Activated CD8-positive, alpha-beta memory T cell treated with anti-CD3 and anti-CD28 coated beads for 48 hours (primary cell): ENCODE measurements around the gene ATP10D.
"Not testable (repeated sequence)": the region's sequence is repeated elsewhere in the genome, so short reads cannot be mapped to it uniquely, and the experiment has no call there.

Source experiments
- DNase-seq, 3 experiments: peaks; one replicate each; pipeline ENCODE4 v3.0.0-alpha.2; 2020; ENCODE audit warnings: low read depth in 2 of 3, low spot score in 2 of 3

The ATP10D gene

DNA sequence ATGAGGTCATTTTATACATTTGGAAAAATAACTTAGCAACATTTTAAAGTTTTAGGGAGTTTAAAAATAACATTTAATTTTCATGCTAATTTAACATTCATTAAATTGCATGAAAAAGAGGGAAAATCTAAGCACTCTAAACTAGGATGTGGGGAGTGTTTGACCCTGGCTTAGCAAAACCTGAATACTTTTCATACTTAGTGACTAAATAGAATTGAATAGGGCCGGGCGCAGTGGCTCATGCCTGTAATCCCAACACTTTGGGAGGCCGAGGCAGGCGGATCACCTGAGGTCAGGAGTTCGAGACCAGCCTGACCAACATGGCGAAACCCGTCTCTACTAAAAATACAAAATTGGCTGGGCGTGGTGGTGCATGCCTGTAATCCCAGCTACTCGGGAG is 1.7 kb downstream of the ATP10D start:
- DNase-seq = not testable (repeated sequence)

DNA sequence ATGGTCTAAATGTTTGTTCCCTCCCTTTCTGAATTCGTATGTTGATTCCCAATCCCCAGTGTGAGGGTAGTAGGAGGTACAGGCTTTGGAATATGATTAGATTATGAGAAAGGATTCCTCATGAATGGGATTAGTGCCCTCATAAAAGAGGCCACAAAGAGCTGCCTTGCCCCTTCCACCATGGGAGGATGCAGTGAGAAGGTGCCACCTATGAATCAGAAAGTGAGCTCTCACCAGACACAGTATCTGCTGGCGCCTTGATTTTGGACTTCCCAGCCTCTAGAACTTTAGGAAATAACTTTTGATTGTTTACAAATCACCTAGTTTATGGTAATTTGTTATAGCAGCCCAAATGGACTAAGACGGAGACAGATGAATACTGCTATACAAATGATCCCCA is 3.6 kb downstream of the ATP10D start:
- DNase-seq = no peak

GRCh38 chr4:47490550-47490949 is 5.5 kb downstream of the ATP10D start:
- no peak for DNase-seq

DNA sequence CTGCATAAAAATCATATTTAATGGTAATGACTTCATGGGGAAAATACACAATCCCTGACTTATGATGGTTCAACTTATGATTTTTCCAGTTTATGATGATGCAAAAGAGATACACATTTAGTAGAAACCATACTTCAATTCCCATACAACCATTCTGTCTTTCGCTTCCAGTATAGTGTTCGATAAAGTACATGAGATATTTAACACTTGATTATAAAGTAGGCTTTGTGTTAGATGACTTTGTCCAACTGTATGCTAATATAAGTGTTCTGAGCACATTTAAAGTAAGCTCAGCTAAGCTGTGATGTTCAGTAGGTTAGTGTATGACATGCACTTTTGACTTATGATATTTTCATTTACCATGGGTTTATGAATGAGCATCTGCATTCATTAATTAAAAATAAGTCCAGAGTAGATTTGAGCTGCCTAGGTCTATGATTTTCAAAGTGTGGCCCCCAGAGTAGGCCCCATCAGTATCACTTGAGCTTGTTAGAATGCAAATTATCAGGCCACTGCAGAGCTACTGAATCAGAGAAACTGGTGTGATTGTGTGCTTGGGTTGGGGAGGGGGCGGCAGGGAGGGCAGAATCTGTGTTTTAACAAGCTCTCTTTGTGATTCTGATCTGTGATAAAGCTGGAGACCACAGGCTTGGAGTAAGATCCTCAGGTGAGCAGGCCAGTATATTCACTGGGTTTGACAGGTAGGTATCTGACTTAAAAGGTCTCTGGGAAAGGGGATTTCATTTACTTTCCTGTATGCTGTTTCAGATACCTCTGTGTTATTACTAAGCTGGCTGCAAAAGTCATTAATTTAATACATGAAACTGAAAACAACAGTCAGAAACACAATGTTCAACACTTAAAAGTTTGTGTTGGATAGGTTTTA is 8.4 kb downstream of the ATP10D start:
- DNase-seq = no peak

GRCh38 chr4:47494124-47494430 is 9.0 kb downstream of the ATP10D start:
- no peak for DNase-seq

DNA sequence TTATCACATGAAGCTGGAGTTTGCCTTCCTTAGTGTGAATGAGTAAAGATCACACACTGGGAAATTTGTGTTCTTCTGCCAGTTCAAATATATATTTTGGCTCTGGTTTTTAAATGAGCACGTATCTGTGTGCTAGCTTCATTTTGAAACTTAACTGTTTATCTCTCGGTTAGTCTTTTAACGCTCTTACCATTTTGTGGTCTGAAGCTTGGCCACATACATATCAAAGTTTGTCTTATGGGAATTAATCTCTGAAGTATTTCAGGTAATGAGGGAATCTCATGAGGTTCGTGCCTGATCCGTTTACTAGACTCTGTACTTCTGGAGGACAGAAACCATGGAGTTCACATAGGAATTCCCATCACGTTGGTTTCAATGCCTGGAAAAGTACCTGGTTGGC is 13.8 kb downstream of the ATP10D start:
- DNase-seq = no peak

DNA sequence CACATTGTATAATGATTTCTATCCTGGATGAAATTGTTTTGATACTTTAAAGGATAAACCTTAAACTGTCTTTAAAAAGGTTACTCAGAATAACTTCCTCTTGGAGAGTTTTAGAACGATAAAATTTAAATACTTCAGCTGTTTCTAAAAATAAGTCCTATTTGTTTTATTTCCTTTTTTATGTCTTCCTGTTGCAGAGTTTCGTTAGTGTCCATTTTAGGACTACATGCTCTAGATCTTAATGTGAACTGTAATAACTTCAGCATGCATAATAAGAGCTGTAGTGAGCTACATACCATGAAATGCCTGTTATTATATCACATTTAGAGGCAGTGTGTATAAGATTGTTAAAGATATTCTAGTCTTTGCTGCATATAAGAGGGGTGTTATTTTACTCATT is 14.6 kb downstream of the ATP10D start:
- no peak for DNase-seq

- no peak for DNase-seq
These were observed 15.7 kb downstream of the ATP10D start for GRCh38 chr4:47500776-47501175.

GRCh38 chr4:47505147-47505546 is 20.1 kb downstream of the ATP10D start:
- no peak for DNase-seq

DNA sequence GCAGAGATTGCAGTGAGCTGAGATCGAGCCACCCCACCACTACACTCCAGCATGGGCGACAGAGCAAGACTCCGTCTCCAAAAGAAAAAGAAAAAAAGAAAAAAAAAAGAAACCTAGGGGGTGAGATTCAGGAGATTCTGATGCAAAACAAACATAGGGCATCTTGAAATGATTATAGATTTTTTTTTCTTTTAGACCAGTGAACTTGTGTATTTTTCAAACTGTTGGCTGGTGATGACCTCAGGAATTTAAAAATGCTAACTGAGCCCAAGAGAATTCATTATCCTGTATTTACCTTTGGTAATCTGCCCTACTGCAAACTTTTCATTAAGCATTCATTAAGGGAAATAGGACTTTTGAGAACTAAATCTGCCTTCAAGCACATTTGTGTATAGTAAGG is 20.6 kb downstream of the ATP10D start:
- no peak for DNase-seq

- no peak for DNase-seq
These were observed 25.6 kb downstream of the ATP10D start for GRCh38 chr4:47510506-47511143.

GRCh38 chr4:47513461-47513860 is 28.4 kb downstream of the ATP10D start:
- DNase-seq = no peak

DNA sequence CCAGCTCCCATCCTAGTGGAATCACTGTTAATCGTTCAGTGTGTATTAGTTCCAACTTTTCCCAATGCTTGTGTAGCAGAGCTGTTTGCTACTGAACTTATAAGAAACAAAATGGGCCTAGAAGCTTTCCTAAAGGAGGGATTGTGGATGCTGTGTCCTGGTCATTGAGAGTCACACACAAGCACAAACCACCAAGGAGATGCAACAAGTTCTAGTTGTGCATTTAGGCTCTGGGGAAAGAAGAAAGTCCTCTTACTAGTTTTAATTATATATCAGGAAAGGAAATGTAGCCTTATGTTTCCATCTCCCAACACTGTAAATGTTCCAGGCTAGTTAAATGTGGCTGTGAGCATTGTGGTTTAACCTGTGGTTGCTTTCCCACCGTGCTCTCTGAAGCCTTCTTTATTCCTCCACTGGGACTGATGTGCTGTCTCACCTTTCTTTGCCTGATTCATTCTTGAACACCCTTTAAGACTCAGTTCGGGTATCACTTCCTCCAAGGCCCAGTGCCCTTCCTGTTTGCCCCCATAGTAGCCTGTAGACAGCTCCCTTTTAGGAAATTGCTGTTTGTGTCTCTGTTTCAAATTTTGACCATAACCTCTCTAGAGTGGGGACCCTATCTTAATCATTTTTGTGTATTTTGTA is 34.3 kb downstream of the ATP10D start:
- DNase-seq = no peak

GRCh38 chr4:47525154-47525819 is 40.2 kb downstream of the ATP10D start:
- DNase-seq = no peak

DNA sequence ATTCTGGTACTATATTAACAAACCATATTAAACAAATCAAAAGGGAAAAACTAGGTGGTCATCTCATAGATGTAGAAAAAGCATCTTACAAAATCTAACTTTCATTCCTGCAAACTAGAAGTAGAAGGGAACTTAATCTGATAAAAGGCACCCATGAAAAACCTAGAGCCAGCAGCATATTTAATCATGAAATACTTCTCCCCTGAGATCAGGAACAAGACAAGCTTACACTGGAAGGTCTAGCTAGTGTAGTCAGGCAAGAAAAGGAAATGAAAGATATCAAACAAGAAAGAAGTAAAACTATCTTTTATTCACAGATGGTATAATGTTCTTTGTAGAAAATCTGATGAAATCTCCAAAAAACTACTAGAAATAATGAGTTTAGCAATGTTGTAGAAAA is 41.2 kb downstream of the ATP10D start:
- DNase-seq = no peak

- DNase-seq = not testable (repeated sequence)
These were observed 43.6 kb downstream of the ATP10D start for GRCh38 chr4:47528646-47529045.

- no peak for DNase-seq
These were observed 45.7 kb downstream of the ATP10D start for GRCh38 chr4:47530801-47531200.

DNA sequence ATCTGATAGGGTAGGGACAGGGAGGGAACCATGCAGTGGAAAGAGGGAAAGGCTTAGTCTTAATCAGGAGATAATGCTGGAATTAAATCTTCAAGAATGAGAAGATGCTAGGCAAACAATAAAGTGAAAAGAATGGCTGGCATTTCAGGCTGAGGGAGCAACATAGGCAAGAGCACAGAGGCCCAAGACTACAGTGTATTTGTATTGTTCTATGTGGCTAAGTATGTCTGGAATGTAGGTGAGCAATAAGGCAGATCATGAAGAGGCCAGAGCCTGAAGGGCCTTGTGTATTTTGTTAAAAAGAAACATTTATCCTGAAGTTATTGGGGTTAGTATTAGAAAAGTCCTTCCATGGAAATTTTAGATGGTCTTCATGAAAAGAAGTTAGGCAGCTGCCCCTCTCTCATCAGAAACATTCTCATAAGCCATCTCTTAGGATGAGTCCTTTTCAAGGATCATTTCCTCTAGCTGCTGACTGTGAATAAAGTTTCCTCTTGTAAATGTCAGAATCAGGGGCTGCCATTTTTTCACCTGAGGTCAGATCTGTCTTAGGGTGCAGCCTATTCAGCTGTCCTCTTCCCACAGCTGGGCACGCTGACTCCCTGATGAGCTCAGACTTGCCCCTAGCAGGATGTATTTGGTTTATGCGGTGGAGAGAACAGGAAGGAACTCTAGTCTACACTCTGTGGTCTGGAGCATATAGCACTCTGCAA is 46.3 kb downstream of the ATP10D start:
- peak in 1 of 3 experiments; percentile 11 for DNase-seq

- no peak for DNase-seq
These were observed 46.9 kb downstream of the ATP10D start for GRCh38 chr4:47531954-47532321.

DNA sequence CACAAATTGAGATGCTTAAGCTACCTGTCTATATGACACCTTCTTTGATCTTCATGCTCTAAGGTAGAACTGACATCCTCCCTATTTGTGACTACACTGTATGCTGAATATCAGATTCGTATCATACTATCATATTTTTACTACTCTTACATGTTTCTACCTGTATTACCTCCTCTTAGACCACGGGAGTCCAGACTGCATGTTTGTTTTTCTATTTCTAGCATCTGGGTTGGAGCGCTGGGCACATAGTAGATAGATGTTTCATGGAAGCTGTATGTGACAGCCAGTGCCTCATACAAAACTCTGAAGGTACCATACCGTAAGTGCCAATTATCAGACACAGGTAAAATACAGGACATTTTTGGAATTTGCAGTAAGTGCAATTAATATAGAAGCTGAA is 47.6 kb downstream of the ATP10D start:
- no peak for DNase-seq

DNA sequence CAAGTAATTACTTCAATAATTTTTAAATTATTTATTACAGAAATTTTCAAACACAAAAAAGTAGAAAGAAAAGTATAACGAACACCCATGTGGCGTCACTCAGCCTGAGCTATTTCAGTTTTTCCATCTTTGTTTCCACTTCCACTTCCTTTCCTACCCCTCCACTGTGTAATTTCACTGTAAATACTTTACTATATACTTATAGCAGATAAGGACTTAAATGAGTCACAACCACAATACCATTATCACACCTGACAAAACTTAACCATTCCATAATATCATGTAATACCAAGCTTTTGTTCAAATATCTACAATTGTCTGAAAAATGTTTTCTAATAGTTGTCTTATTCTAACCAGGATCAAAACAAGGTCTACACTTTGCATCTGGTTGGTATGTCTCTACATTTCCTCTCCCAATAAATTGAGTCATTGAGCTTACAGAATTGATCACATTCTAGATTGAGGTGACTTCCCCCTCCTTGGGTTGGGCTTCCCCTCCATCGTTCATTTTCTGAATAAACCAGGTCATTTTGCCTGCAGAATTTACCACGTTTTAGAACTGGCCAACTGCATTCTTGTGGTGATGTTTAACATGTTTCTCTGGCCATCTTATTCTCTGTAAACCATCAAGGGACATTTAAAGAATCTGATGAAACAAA is 48.7 kb downstream of the ATP10D start:
- DNase-seq = no peak
